H1 (cell line): ENCODE data around the gene KCNN1. TPM values are rescaled to one million over a fixed set of nuclear protein-coding genes. Genes with fewer than 3 reads are reported as not detected.

Experiments
- EP300 ChIP-seq, 2 experiments: IDR thresholded peaks; 1 replicate in 1 of 2; 2 replicates in 1 of 2; pipeline ENCODE4 v1.6.1; 2011 to 2012; ENCODE audit warnings: low read depth in 2 of 2, low read length in 2 of 2, mild to moderate bottlenecking in 2 of 2, borderline replicate concordance in 1 of 2, inconsistent platforms in 1 of 2, moderate library complexity in 1 of 2
- MAFK ChIP-seq: IDR thresholded peaks from 2 replicates; pipeline ENCODE4 v1.6.1; 2012; ENCODE audit warnings: low read depth, mild to moderate bottlenecking, improper control_type of control experiment, low read length
- polyA plus RNA-seq, 7 experiments: library from polyadenylated mRNA; depleted of rRNA in 3 of 7; stranded (reverse) in 5 of 7; unstranded in 2 of 7; fragments of >200 nt in 5 of 7; fragments of 200-250 nt in 2 of 7; gene quantifications; 1 replicate in 5 of 7; 2 replicates in 1 of 7; 4 replicates in 1 of 7; pipeline versions ENCODE4 v1.2.1 to v1.2.3, GENCODE V29; 2011 to 2013; ENCODE audit warnings: missing spikeins in 2 of 7, mixed read lengths in 2 of 7
- total RNA-seq: library from RNA; stranded (reverse); fragmentation: NEBNext Ultra II Directional; extraction: Animal tissue kit (Norgen Biotek cat#: 25700); gene quantifications from 2 replicates; pipeline ENCODE4 v1.2.1, GENCODE V29; 2021

The KCNN1 gene
- total and polyA plus RNA-seq, 2 of the 8 experiments (the other 6 are each of a cell fraction or from before 2014, with no cell fraction given) = 11.0 to 12.5 TPM

DNA sequence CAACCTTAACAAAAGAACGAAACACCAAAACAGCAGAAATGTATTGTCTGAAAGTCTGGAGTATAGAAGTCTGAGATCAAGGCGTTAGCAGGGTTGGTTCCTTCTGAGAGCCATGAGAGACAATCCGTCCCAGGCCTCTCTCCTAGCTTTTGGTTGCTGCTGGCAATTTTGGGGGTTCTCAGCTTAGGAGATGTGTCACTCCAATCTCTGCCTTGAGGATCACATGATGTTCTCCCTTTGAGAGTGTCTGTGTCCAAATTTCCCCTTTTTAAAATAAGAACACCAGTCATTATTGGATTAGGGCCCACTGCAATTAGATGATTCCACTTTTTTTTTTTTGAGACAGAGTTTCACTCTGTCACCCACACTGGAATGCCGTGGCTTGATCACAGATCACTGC lies 10.1 kb downstream of the KCNN1 start (continued):
- TF ChIP-seq EP300 (IDR thresholded peaks at IDR 0.05; ENCODE audit: borderline replicate concordance in 1 of 2, low read depth in 2 of 2, low read length in 2 of 2) (no peak), MAFK (no peak)
